H9 (cell line): ENCODE results near the gene TP53BP1. TPM values are rescaled to one million over a fixed set of nuclear protein-coding genes. Genes with fewer than 3 reads are reported as not detected.

Experiments used
- DNase-seq: peaks from one replicate; pipeline ENCODE4 v3.0.0-alpha.2; 2017
- H2AFZ ChIP-seq: one replicate; pipeline ENCODE4 v1.6.1; 2013; ENCODE audit warnings: mild to moderate bottlenecking, low read length, control low read depth, moderate library complexity
- H2AK5ac ChIP-seq: 2 replicates; pipeline ENCODE4 v1.6.1; 2013; ENCODE audit warnings: low read length, control low read depth, mixed read lengths; ENCODE audit not compliant: insufficient read length
- H2BK120ac ChIP-seq: one replicate; pipeline ENCODE4 v1.6.1; 2013; ENCODE audit warnings: low read depth, mild to moderate bottlenecking, low read length, control low read depth, inconsistent platforms; ENCODE audit not compliant: poor library complexity, severe bottlenecking
- H2BK12ac ChIP-seq: 2 replicates; pipeline ENCODE4 v1.6.1; 2013; ENCODE audit warnings: low read length, control low read depth, mixed read lengths, low read depth; ENCODE audit not compliant: insufficient read length
- H2BK15ac ChIP-seq: 2 replicates; pipeline ENCODE4 v1.6.1; 2013; ENCODE audit warnings: low read depth, low read length, control low read depth
- H2BK20ac ChIP-seq: one replicate; pipeline ENCODE4 v1.6.1; 2013; ENCODE audit warnings: low read depth, mild to moderate bottlenecking, low read length, control low read depth, inconsistent platforms; ENCODE audit not compliant: poor library complexity, severe bottlenecking
- H2BK5ac ChIP-seq: 2 replicates; pipeline ENCODE4 v1.6.1; 2013; ENCODE audit warnings: low read length, control low read depth, mixed read lengths; ENCODE audit not compliant: insufficient read length
- H3K14ac ChIP-seq: 2 replicates; pipeline ENCODE4 v1.6.1; 2013; ENCODE audit warnings: low read length, control low read depth; ENCODE audit not compliant: insufficient read depth
- H3K18ac ChIP-seq: 2 replicates; pipeline ENCODE4 v1.6.1; 2013; ENCODE audit warnings: low read depth, mild to moderate bottlenecking, mixed read lengths, low read length, control low read depth; ENCODE audit not compliant: insufficient read length
- H3K23ac ChIP-seq: 2 replicates; pipeline ENCODE4 v1.6.1; 2013; ENCODE audit warnings: low read length, control low read depth, mixed read lengths, low read depth; ENCODE audit not compliant: insufficient read length
- H3K23me2 ChIP-seq: 2 replicates; pipeline ENCODE4 v1.6.1; 2013; ENCODE audit warnings: low read depth, mild to moderate bottlenecking, mixed read lengths, low read length, control low read depth; ENCODE audit not compliant: insufficient read length, poor library complexity, severe bottlenecking
- H3K27ac ChIP-seq: 2 replicates; pipeline ENCODE4 v1.5.1; 2013; ENCODE audit warnings: low read length, control low read depth, mixed read lengths, low read depth; ENCODE audit not compliant: insufficient read length
- H3K27me3 ChIP-seq: 2 replicates; pipeline ENCODE4 v1.6.1; 2013; ENCODE audit warnings: low read length, control low read depth, inconsistent platforms; ENCODE audit not compliant: insufficient read depth
- H3K4ac ChIP-seq: 2 replicates; pipeline ENCODE4 v1.6.1; 2013; ENCODE audit warnings: low read depth, mild to moderate bottlenecking, control low read depth, inconsistent platforms, low read length, moderate library complexity
- H3K4me1 ChIP-seq: 2 replicates; pipeline ENCODE4 v1.6.1; 2013; ENCODE audit warnings: low read length, control low read depth, inconsistent platforms; ENCODE audit not compliant: insufficient read depth
- H3K4me2 ChIP-seq: 2 replicates; pipeline ENCODE4 v1.6.1; 2013; ENCODE audit warnings: low read length, control low read depth, mixed read lengths; ENCODE audit not compliant: insufficient read length, insufficient read depth
- H3K56ac ChIP-seq: 2 replicates; pipeline ENCODE4 v1.6.1; 2013; ENCODE audit warnings: low read depth, mild to moderate bottlenecking, mixed read lengths, low read length, control low read depth; ENCODE audit not compliant: insufficient read length
- H3K79me1 ChIP-seq: 2 replicates; pipeline ENCODE4 v1.6.1; 2013; ENCODE audit warnings: low read depth, mild to moderate bottlenecking, moderate library complexity, low read length, control low read depth, inconsistent platforms; ENCODE audit not compliant: insufficient read depth, poor library complexity, severe bottlenecking
- H3K79me2 ChIP-seq: 2 replicates; pipeline ENCODE4 v1.6.1; 2013; ENCODE audit warnings: low read length, control low read depth, inconsistent platforms; ENCODE audit not compliant: insufficient read depth
- H3K9ac ChIP-seq: 2 replicates; pipeline ENCODE4 v1.6.1; 2013; ENCODE audit warnings: low read length, control low read depth, mixed read lengths; ENCODE audit not compliant: insufficient read length; ENCODE audit errors: extremely low read depth
- H3K9me3 ChIP-seq: one replicate; pipeline ENCODE4 v1.6.1; 2013; ENCODE audit warnings: low read depth, low read length, inconsistent platforms; ENCODE audit not compliant: control insufficient read depth
- H3T11ph ChIP-seq: one replicate; pipeline ENCODE4 v1.6.1; 2013; ENCODE audit warnings: mild to moderate bottlenecking, low read length, control low read depth, inconsistent platforms
- H4K20me1 ChIP-seq: one replicate; pipeline ENCODE4 v1.6.1; 2013; ENCODE audit not compliant: control insufficient read depth, insufficient read length, insufficient read depth
- H4K5ac ChIP-seq: 2 replicates; pipeline ENCODE4 v1.6.1; 2013; ENCODE audit warnings: low read depth, mild to moderate bottlenecking, mixed read lengths, low read length, control low read depth; ENCODE audit not compliant: insufficient read length
- H4K8ac ChIP-seq: replicated peaks from 2 replicates; pipeline ENCODE4 v1.6.1; 2013; ENCODE audit warnings: low read length, control low read depth, mixed read lengths, low read depth; ENCODE audit not compliant: insufficient read length
- H4K91ac ChIP-seq: 2 replicates; pipeline ENCODE4 v1.6.1; 2013; ENCODE audit warnings: low read depth, mild to moderate bottlenecking, moderate library complexity, mixed read lengths, low read length, control low read depth; ENCODE audit not compliant: insufficient read length
- H3K27ac Mint-ChIP-seq, 3 experiments: 2 replicates in 2 of 3; 3 replicates in 1 of 3; pipeline ENCODE4 v1.8.0; 2020 to 2021; ENCODE audit warnings: mixed read lengths in 3 of 3, mild to moderate bottlenecking in 1 of 3, moderate library complexity in 1 of 3
- H3K27me3 Mint-ChIP-seq: 2 replicates; pipeline ENCODE4 v1.8.0; 2021; ENCODE audit warnings: low read depth, mild to moderate bottlenecking, moderate library complexity, mixed read lengths
- H3K36me3 Mint-ChIP-seq, 3 experiments: 2 replicates in 2 of 3; 3 replicates in 1 of 3; pipeline ENCODE4 v1.8.0; 2020 to 2021; ENCODE audit warnings: low read depth in 3 of 3, mixed read lengths in 3 of 3; ENCODE audit not compliant: insufficient read depth in 1 of 3
- H3K4me1 Mint-ChIP-seq, 2 experiments: 2 replicates each; pipeline ENCODE4 v1.8.0; 2020; ENCODE audit warnings: mixed read lengths in 2 of 2
- H3K4me3 Mint-ChIP-seq, 2 experiments: 2 replicates in 1 of 2; 3 replicates in 1 of 2; pipeline ENCODE4 v1.8.0; 2020 to 2021; ENCODE audit warnings: mild to moderate bottlenecking in 2 of 2, mixed read lengths in 2 of 2, moderate library complexity in 1 of 2
- H3K9me3 Mint-ChIP-seq, 2 experiments: 2 replicates in 1 of 2; 3 replicates in 1 of 2; pipeline ENCODE4 v1.8.0; 2020; ENCODE audit warnings: mild to moderate bottlenecking in 2 of 2, mixed read lengths in 2 of 2, moderate library complexity in 1 of 2
- CTCF ChIP-seq: fragments of 200-600 bp; sonication (generic); conservative IDR thresholded peaks from 3 replicates; pipeline ENCODE4 v1.8.0; 2021; ENCODE audit warnings: antibody characterized with exemption, mild to moderate bottlenecking
- WGBS: extraction: QIAGEN DNeasy Blood & Tissue Kit; methylation state at CpG from one replicate; pipeline ENCODE4 v1.1.7; 2013; ENCODE audit warnings: missing lambda C conversion rate, low lambda C conversion rate, mixed read lengths; ENCODE audit not compliant: insufficient read length; ENCODE audit errors: extremely low coverage; 5-methylcytosine and 5-hydroxymethylcytosine counted together
- total RNA-seq: library from RNA; stranded (reverse); gene quantifications from 2 replicates; pipeline ENCODE4 v1.2.1, GENCODE V29; 2021

The TP53BP1 gene
- total RNA-seq, 1 experiment from 2014 or later, result 81.5 TPM

DNA sequence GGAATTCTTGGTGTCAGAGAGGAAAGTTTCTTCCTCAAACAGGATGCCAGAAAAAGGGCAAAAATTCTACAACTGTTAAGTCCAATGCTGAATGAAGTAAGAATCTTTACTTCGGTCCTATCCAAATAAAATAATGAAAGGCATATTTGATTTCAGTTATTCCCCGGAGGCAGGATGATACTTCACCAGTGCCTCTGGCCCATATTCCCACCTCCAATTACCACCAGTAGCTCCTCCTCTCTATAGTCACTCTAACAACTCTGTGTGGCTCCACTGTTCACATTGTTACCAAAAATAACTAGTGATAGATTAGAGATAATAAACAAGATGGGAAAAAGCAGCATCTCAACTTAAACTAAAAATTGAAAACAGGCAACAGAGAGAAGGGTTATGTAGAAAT is 45.1 kb upstream of the TP53BP1 start:
- H3K27ac ChIP-seq, result no peak overlapping the region
- H2AK5ac ChIP-seq, result no peak overlapping the region
- no peak overlapping the region for H3K4me2 ChIP-seq
- no peak overlapping the region for H2BK20ac ChIP-seq
- H2BK5ac ChIP-seq, result no peak overlapping the region
- no peak overlapping the region for H2BK12ac ChIP-seq
- Mint-ChIP-seq H3K9me3 (no peaks in the 10 kb centered on the region; a peak in 1 of 5 replicates), H3K4me1 (no peaks in the 10 kb centered on the region), H3K27me3 (no peaks in the 10 kb centered on the region), H3K27ac (no peak overlapping the region), H3K4me3 (no peak overlapping the region), H3K36me3 (peaks cover 0 to 2% (median 0%) of the 10 kb centered on the region in 3 experiments; a peak in 2 of 7 replicates)
- no peaks in the 10 kb centered on the region for H3K9me3 ChIP-seq
- no peak for DNase-seq
- H4K5ac ChIP-seq, result no peak overlapping the region
- no peak overlapping the region for H3K56ac ChIP-seq
- H4K91ac ChIP-seq, result no peak overlapping the region
- H2BK120ac ChIP-seq, result no peak overlapping the region
- H3K14ac ChIP-seq, result no peak overlapping the region
- WGBS, result no CpG with 5 or more reads among the region's 2 CpGs
- H3K23me2 ChIP-seq, result no peaks in the 10 kb centered on the region
- H3K9ac ChIP-seq, result no peak overlapping the region
- H3K79me2 ChIP-seq, result no peaks in the 10 kb centered on the region
- H3K27me3 ChIP-seq, result no peaks in the 10 kb centered on the region; the same call in 1 of the 2 replicates
- H3K23ac ChIP-seq, result no peak overlapping the region
- no peaks in the 10 kb centered on the region for H4K20me1 ChIP-seq
- no peak overlapping the region for H3K18ac ChIP-seq
- H3K4ac ChIP-seq, result no peak overlapping the region
- no peak for TF ChIP-seq CTCF
- no peak overlapping the region for H4K8ac ChIP-seq
- no peak overlapping the region for H3T11ph ChIP-seq
- H2BK15ac ChIP-seq, result no peak overlapping the region
- no peaks in the 10 kb centered on the region for H3K4me1 ChIP-seq
- H2AFZ ChIP-seq, result no peak overlapping the region
- H3K79me1 ChIP-seq, result no peaks in the 10 kb centered on the region
